ENCODE measurements around the gene LARP1B. TPM values are rescaled to one million over a fixed set of nuclear protein-coding genes. Genes with fewer than 3 reads are reported as not detected.

LARP1B gene
- total and polyA plus RNA-seq, 9 of the 15 experiments (the other 6 are each of a cell fraction or from before 2014, with no cell fraction given): 19.2 to 59.7 (median 37.9) TPM

DNA sequence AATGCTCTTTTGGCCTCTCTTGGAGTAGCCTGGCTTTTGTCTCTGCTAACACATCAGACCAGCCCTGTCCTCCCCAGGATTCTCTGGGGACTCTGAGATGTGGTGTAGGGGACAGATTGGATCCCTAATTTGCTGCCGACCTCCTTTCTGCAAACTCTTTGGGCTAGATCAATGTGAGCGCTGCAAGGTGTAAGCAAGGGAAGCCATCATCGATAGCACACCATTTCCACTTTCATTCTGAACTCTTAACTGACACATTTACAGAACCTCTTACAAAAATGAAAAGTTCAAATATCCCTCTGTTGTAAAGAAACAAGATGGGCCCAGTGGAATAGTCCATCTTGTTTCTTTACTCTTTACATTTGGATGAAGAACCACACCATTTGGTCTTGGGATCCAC, 179.9 kb downstream of the LARP1B start:
- Histone ChIP-seq H3K36me3 (ENCODE audit: control insufficient read depth, insufficient read depth, low read length) (no peaks in the 10 kb centered on the region), H3K9me3 (replicated peaks; ENCODE audit: control insufficient read depth, insufficient read depth, low read depth, low read length) (no peaks in the 10 kb centered on the region), H3K27me3 (ENCODE audit: control insufficient read depth in 2 of 2, insufficient read depth in 2 of 2, low read length in 2 of 2) (no peaks in the 10 kb centered on the region; a peak in 1 of 5 replicates), H3K4me1 (replicated peaks in 1 of 2; ENCODE audit: control insufficient read depth in 2 of 2, insufficient read depth in 2 of 2, low read length in 2 of 2) (no peaks in the 10 kb centered on the region; a peak in 1 of 5 replicates), H3K4me3 (no peak overlapping the region), H2AFZ (ENCODE audit: low read depth, low read length) (no peak overlapping the region), H4K20me1 (replicated peaks; ENCODE audit: control insufficient read depth, insufficient read depth, low read length) (no peaks in the 10 kb centered on the region), H3K9me1 (ENCODE audit: control insufficient read depth, insufficient read depth, low read length) (no peaks in the 10 kb centered on the region), H3K79me2 (ENCODE audit: control insufficient read depth, insufficient read depth, low read length) (no peaks in the 10 kb centered on the region), H3K9ac (ENCODE audit: insufficient read depth in 1 of 2, low read depth in 2 of 2, low read length in 2 of 2) (no peak overlapping the region), H3K4me2 (ENCODE audit: insufficient read depth, low read length) (no peak overlapping the region), H3K27ac (ENCODE audit: extremely low read depth, low read depth, low read length) (no peak overlapping the region)
- intact Hi-C loops (cut with micrococcal nuclease) (no loop called here), in situ Hi-C loops (cut with MboI) (no loop called here)
- 62% methylated on average over 3 of the region's 3 CpGs for WGBS (ENCODE audit: insufficient coverage, low coverage, missing lambda C conversion rate)
- BruUV-seq (replicated peaks): no TSS peak
- TF ChIP-seq BRD9 (IDR thresholded peaks at IDR 0.05; ENCODE audit: low read depth, partially characterized antibody) (no peak), ARNT (IDR thresholded peaks at IDR 0.05) (no peak), HNRNPL (IDR thresholded peaks at IDR 0.05; ENCODE audit: low read depth, low read length) (no peak), HLTF (IDR thresholded peaks at IDR 0.05) (no peak), JUND (IDR thresholded peaks at IDR 0.05; ENCODE audit: borderline replicate concordance, low read depth, low read length) (no peak), JUND (tag; IDR thresholded peaks at IDR 0.05; ENCODE audit: borderline replicate concordance, low read depth, low read length) (no peak), ZNF121 (CRISPR knock-in tag; conservative IDR thresholded peaks at IDR 0.05) (no peak), MIER1 (IDR thresholded peaks at IDR 0.05; ENCODE audit: low read depth) (no peak), CBX1 (IDR thresholded peaks at IDR 0.05; ENCODE audit: low read depth) (no peak), KLF13 (tag; IDR thresholded peaks at IDR 0.05; ENCODE audit: borderline replicate concordance, low read depth) (no peak)
- TF ChIP-seq, protein P1, sequence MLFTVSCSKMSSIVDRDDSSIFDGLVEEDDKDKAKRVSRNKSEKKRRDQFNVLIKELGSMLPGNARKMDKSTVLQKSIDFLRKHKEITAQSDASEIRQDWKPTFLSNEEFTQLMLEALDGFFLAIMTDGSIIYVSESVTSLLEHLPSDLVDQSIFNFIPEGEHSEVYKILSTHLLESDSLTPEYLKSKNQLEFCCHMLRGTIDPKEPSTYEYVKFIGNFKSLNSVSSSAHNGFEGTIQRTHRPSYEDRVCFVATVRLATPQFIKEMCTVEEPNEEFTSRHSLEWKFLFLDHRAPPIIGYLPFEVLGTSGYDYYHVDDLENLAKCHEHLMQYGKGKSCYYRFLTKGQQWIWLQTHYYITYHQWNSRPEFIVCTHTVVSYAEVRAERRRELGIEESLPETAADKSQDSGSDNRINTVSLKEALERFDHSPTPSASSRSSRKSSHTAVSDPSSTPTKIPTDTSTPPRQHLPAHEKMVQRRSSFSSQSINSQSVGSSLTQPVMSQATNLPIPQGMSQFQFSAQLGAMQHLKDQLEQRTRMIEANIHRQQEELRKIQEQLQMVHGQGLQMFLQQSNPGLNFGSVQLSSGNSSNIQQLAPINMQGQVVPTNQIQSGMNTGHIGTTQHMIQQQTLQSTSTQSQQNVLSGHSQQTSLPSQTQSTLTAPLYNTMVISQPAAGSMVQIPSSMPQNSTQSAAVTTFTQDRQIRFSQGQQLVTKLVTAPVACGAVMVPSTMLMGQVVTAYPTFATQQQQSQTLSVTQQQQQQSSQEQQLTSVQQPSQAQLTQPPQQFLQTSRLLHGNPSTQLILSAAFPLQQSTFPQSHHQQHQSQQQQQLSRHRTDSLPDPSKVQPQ (CRISPR knock-in tag; IDR thresholded peaks at IDR 0.05; ENCODE audit: borderline replicate concordance): no peak
- TF ChIP-seq, protein P2, sequence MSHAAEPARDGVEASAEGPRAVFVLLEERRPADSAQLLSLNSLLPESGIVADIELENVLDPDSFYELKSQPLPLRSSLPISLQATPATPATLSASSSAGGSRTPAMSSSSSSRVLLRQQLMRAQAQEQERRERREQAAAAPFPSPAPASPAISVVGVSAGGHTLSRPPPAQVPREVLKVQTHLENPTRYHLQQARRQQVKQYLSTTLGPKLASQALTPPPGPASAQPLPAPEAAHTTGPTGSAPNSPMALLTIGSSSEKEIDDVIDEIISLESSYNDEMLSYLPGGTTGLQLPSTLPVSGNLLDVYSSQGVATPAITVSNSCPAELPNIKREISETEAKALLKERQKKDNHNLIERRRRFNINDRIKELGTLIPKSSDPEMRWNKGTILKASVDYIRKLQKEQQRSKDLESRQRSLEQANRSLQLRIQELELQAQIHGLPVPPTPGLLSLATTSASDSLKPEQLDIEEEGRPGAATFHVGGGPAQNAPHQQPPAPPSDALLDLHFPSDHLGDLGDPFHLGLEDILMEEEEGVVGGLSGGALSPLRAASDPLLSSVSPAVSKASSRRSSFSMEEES (CRISPR knock-in tag; IDR thresholded peaks at IDR 0.05): no peak
- no peak for FAIRE-seq
- ChIA-PET CTCF (ENCODE audit: low intra/inter-chr PET ratio) (no interaction called here), POLR2A (interaction anchor here (0.6 to 0.8 kb wide), 2 partner anchors 18 to 31 kb away, joined by 3 read pairs; no protein-coding TSS in a partner anchor)
- no peak; the same call in 1 of the 3 replicates for ATAC-seq
- no peak for DNase-seq (ENCODE audit: extremely low read depth in 1 of 4, low spot score in 3 of 4)
